Loucy (cell line): Measurements from ENCODE around the gene ILF3.

ENCODE experiments used
- H2AFZ ChIP-seq: fragments of 200-600 bp; sonication (generic); 2 replicates; pipeline ENCODE4 v1.6.0; 2016; ENCODE audit warnings: antibody characterized with exemption, mild to moderate bottlenecking, low read length, moderate library complexity
- H3F3A ChIP-seq: fragments of 200-600 bp; 2 replicates; pipeline ENCODE4 v1.6.0; 2016; ENCODE audit warnings: antibody characterized with exemption, low read depth, mild to moderate bottlenecking
- H3K27me3 ChIP-seq: fragments of 200-600 bp; sonication (generic); 2 replicates; pipeline ENCODE4 v1.6.1; 2014; ENCODE audit warnings: low read length, mild to moderate bottlenecking; ENCODE audit not compliant: insufficient read depth, poor library complexity, severe bottlenecking
- H3K36me3 ChIP-seq: fragments of 200-600 bp; sonication (generic); 2 replicates; pipeline ENCODE4 v1.6.1; 2016; ENCODE audit warnings: low read length; ENCODE audit not compliant: insufficient read depth
- H3K4me1 ChIP-seq: fragments of 200-600 bp; sonication (generic); 2 replicates; pipeline ENCODE4 v1.5.1; 2014; ENCODE audit warnings: low read length, mild to moderate bottlenecking; ENCODE audit not compliant: insufficient read depth, poor library complexity, severe bottlenecking
- H3K4me2 ChIP-seq: fragments of 200-600 bp; sonication (generic); 2 replicates; pipeline ENCODE4 v1.6.0; 2014; ENCODE audit warnings: antibody characterized with exemption, low read length, low read depth, mild to moderate bottlenecking; ENCODE audit not compliant: poor library complexity, severe bottlenecking
- H3K4me3 ChIP-seq: fragments of 200-600 bp; sonication (generic); 2 replicates; pipeline ENCODE4 v1.5.1; 2014; ENCODE audit warnings: low read length, mild to moderate bottlenecking, mixed read lengths; ENCODE audit not compliant: poor library complexity, severe bottlenecking
- H3K79me2 ChIP-seq: fragments of 200-600 bp; sonication (generic); 2 replicates; pipeline ENCODE4 v1.6.1; 2014; ENCODE audit warnings: low read length; ENCODE audit not compliant: insufficient read depth
- H3K9ac ChIP-seq: fragments of 200-600 bp; sonication (generic); 2 replicates; pipeline ENCODE4 v1.6.0; 2014; ENCODE audit warnings: mild to moderate bottlenecking, low read depth, low read length, moderate library complexity; ENCODE audit not compliant: poor library complexity, severe bottlenecking
- H3K9me2 ChIP-seq: fragments of 200-600 bp; sonication (generic); replicated peaks from 2 replicates; pipeline ENCODE4 v1.6.1; 2016; ENCODE audit warnings: low read depth, low read length, mixed read lengths
- H3K9me3 ChIP-seq: fragments of 200-600 bp; sonication (generic); 2 replicates; pipeline ENCODE4 v1.6.1; 2014; ENCODE audit warnings: mild to moderate bottlenecking, antibody characterized with exemption, low read length, low read depth; ENCODE audit not compliant: insufficient read depth
- H4K20me1 ChIP-seq: fragments of 200-600 bp; sonication (generic); 2 replicates; pipeline ENCODE4 v1.6.0; 2014; ENCODE audit warnings: antibody characterized with exemption, low read length, mild to moderate bottlenecking; ENCODE audit not compliant: insufficient read depth, poor library complexity, severe bottlenecking
- CTCF ChIP-seq: fragments of 200-600 bp; sonication (generic); conservative IDR thresholded peaks from 2 replicates; pipeline ENCODE4 v1.5.1; 2014; ENCODE audit warnings: mild to moderate bottlenecking, antibody characterized with exemption, low read length
- EZH2phosphoT487 ChIP-seq: fragments of 200-600 bp; IDR thresholded peaks from 2 replicates; pipeline ENCODE4 v1.6.1; 2018; ENCODE audit warnings: antibody characterized with exemption, mild to moderate bottlenecking, moderate library complexity, borderline replicate concordance

ILF3 gene

GRCh38 chr19:10631874-10632273 lies 22.3 kb upstream of the ILF3 start:
- H3K36me3 ChIP-seq, result peaks cover 49% of the 10 kb centered on the region; the same call in 1 of the 2 replicates

GRCh38 chr19:10634430-10634829 lies 19.7 kb upstream of the ILF3 start:
- no peak overlapping the region for H3K4me3 ChIP-seq
- no peak overlapping the region for H2AFZ ChIP-seq
- no peaks in the 10 kb centered on the region for H3K9me3 ChIP-seq
- no peak overlapping the region for H3K4me2 ChIP-seq
- H3K9me2 ChIP-seq, result no peaks in the 10 kb centered on the region
- no peak for TF ChIP-seq CTCF
- TF ChIP-seq EZH2phosphoT487, result no peak
- H4K20me1 ChIP-seq, result no peaks in the 10 kb centered on the region
- peaks cover 49% of the 10 kb centered on the region; the same call in 1 of the 2 replicates for H3K36me3 ChIP-seq
- no peak overlapping the region for H3K9ac ChIP-seq
- no peaks in the 10 kb centered on the region for H3F3A ChIP-seq
- no peaks in the 10 kb centered on the region for H3K27me3 ChIP-seq
- no peaks in the 10 kb centered on the region for H3K4me1 ChIP-seq
- H3K79me2 ChIP-seq, result no peaks in the 10 kb centered on the region

More at GRCh38 chr19:10631874-10632273, 22.3 kb upstream of the ILF3 start:
- no peak overlapping the region for H3K9ac ChIP-seq
- H2AFZ ChIP-seq, result no peak overlapping the region
- H3K9me2 ChIP-seq, result no peaks in the 10 kb centered on the region
- no peaks in the 10 kb centered on the region for H3K4me1 ChIP-seq
- no peak overlapping the region for H3K4me2 ChIP-seq
- H3K27me3 ChIP-seq, result no peaks in the 10 kb centered on the region
- no peaks in the 10 kb centered on the region for H3F3A ChIP-seq
- no peaks in the 10 kb centered on the region for H4K20me1 ChIP-seq
- no peak overlapping the region for H3K4me3 ChIP-seq
- H3K9me3 ChIP-seq, result no peaks in the 10 kb centered on the region
- TF ChIP-seq CTCF, result no peak
- no peak for TF ChIP-seq EZH2phosphoT487
- H3K79me2 ChIP-seq, result no peaks in the 10 kb centered on the region

DNA sequence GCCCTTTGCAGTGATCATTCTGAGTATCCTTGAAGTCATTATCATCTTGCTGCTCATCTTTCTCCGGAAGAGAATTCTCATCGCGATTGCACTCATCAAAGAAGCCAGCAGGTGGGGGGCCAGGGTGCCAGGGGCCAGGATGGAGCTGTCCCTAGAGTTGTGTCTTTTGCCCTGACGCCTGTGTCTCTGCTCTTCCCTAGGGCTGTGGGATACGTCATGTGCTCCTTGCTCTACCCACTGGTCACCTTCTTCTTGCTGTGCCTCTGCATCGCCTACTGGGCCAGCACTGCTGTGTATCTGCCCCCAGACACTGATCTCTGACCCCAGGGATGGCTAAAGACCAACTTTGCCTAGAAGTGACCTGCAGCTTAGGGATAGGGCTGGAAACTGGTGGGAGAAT lies 19.2 kb upstream of the ILF3 start:
- Histone ChIP-seq H3K9me2 (no peaks in the 10 kb centered on the region), H3F3A (no peaks in the 10 kb centered on the region), H2AFZ (no peak overlapping the region), H3K36me3 (peaks cover 49% of the 10 kb centered on the region; the same call in 1 of the 2 replicates), H3K4me3 (no peak overlapping the region), H3K27me3 (no peaks in the 10 kb centered on the region), H3K4me1 (no peaks in the 10 kb centered on the region), H3K4me2 (no peak overlapping the region), H3K9me3 (no peaks in the 10 kb centered on the region), H3K79me2 (no peaks in the 10 kb centered on the region), H4K20me1 (no peaks in the 10 kb centered on the region), H3K9ac (no peak overlapping the region)
- no peak for TF ChIP-seq CTCF
- no peak for TF ChIP-seq EZH2phosphoT487
